ENCODE results near the gene ATP6V1G2.

The ATP6V1G2 gene

GRCh38 chr6:31544676-31545075, 1.7 kb downstream of the ATP6V1G2 start:
- Histone ChIP-seq H4K20me1 (ENCODE audit: insufficient read depth, low read length) (peaks cover 14% of the 10 kb centered on the region), H3K4me1 (ENCODE audit: insufficient read depth, low read length) (peaks cover 63% of the 10 kb centered on the region), H3K9ac (ENCODE audit: low read depth, low read length) (no peak overlapping the region), H3K4me2 (ENCODE audit: insufficient read depth, low read length) (no peak overlapping the region), H3K27ac (ENCODE audit: low read length) (no peak overlapping the region), H3K79me2 (ENCODE audit: insufficient read depth, low read length) (peaks cover 69% of the 10 kb centered on the region), H3K9me3 (ENCODE audit: insufficient read depth, low read length, severe bottlenecking) (no peaks in the 10 kb centered on the region), H3K36me3 (ENCODE audit: insufficient read depth, low read length) (peaks cover 33% of the 10 kb centered on the region), H3K4me3 (ENCODE audit: low read depth in 1 of 2, low read length in 2 of 2) (no peak overlapping the region), H2AFZ (ENCODE audit: low read depth, low read length) (no peak overlapping the region), H3K27me3 (ENCODE audit: insufficient read depth, low read length, poor library complexity) (no peaks in the 10 kb centered on the region)
- no peak for ATAC-seq (ENCODE audit: insufficient read depth, low read depth)
- no peak for TF ChIP-seq EZH2 (IDR thresholded peaks at IDR 0.05; ENCODE audit: borderline replicate concordance, low read depth, low read length, severe bottlenecking)
- TF ChIP-seq CTCF (IDR thresholded peaks at IDR 0.05; ENCODE audit: borderline replicate concordance, extremely low read depth, low read length, poor library complexity, severe bottlenecking) = no peak
- DNase-seq = no peak

- Histone ChIP-seq H3K4me1 (ENCODE audit: insufficient read depth, low read length) (peaks cover 63% of the 10 kb centered on the region), H3K9me3 (ENCODE audit: insufficient read depth, low read length, severe bottlenecking) (no peaks in the 10 kb centered on the region), H3K79me2 (ENCODE audit: insufficient read depth, low read length) (peaks cover 69% of the 10 kb centered on the region), H3K27ac (ENCODE audit: low read length) (no peak overlapping the region), H4K20me1 (ENCODE audit: insufficient read depth, low read length) (peaks cover 24% of the 10 kb centered on the region), H2AFZ (ENCODE audit: low read depth, low read length) (no peak overlapping the region), H3K9ac (ENCODE audit: low read depth, low read length) (peak overlapping the region; percentile 87; the same call in 1 of the 2 replicates), H3K4me3 (ENCODE audit: low read depth in 1 of 2, low read length in 2 of 2) (no peak overlapping the region), H3K4me2 (ENCODE audit: insufficient read depth, low read length) (peak overlapping the region; percentile 69), H3K36me3 (ENCODE audit: insufficient read depth, low read length) (peaks cover 33% of the 10 kb centered on the region), H3K27me3 (ENCODE audit: insufficient read depth, low read length, poor library complexity) (no peaks in the 10 kb centered on the region)
- TF ChIP-seq CTCF (IDR thresholded peaks at IDR 0.05; ENCODE audit: borderline replicate concordance, extremely low read depth, low read length, poor library complexity, severe bottlenecking) (no peak), EZH2 (IDR thresholded peaks at IDR 0.05; ENCODE audit: borderline replicate concordance, low read depth, low read length, severe bottlenecking) (no peak)
- ATAC-seq (ENCODE audit: insufficient read depth, low read depth) (no peak), DNase-seq (no peak)
These were observed 2.8 kb downstream of the ATP6V1G2 start for GRCh38 chr6:31543639-31544038.

- TF ChIP-seq CTCF (IDR thresholded peaks at IDR 0.05; ENCODE audit: borderline replicate concordance, extremely low read depth, low read length, poor library complexity, severe bottlenecking) (no peak), EZH2 (IDR thresholded peaks at IDR 0.05; ENCODE audit: borderline replicate concordance, low read depth, low read length, severe bottlenecking) (no peak)
- peaks cover 46% of the 10 kb centered on the region for H3K36me3 ChIP-seq (ENCODE audit: insufficient read depth, low read length)
- H3K27me3 ChIP-seq (ENCODE audit: insufficient read depth, low read length, poor library complexity) = no peaks in the 10 kb centered on the region
- DNase-seq = peak; percentile 97
- peaks cover 39% of the 10 kb centered on the region for H4K20me1 ChIP-seq (ENCODE audit: insufficient read depth, low read length)
- peak within 1 kb of the TSS; percentile 86 for H2AFZ ChIP-seq (ENCODE audit: low read depth, low read length)
- peaks cover 61% of the 10 kb centered on the region for H3K4me1 ChIP-seq (ENCODE audit: insufficient read depth, low read length)
- peak within 1 kb of the TSS; percentile 98 for H3K27ac ChIP-seq (ENCODE audit: low read length)
- peak within 1 kb of the TSS; percentile 91 for H3K4me2 ChIP-seq (ENCODE audit: insufficient read depth, low read length)
- peak within 1 kb of the TSS; percentile 87 for H3K9ac ChIP-seq (ENCODE audit: low read depth, low read length)
- peaks cover 73% of the 10 kb centered on the region for H3K79me2 ChIP-seq (ENCODE audit: insufficient read depth, low read length)
- peak within 1 kb of the TSS; percentile 72 to 80 for H3K4me3 ChIP-seq (ENCODE audit: low read depth in 1 of 2, low read length in 2 of 2)
- H3K9me3 ChIP-seq (ENCODE audit: insufficient read depth, low read length, severe bottlenecking) = no peaks in the 10 kb centered on the region
- ATAC-seq (ENCODE audit: insufficient read depth, low read depth) = peak; percentile 80
These were observed 4.5 kb downstream of the ATP6V1G2 start, which contains the start of gene DDX39B for GRCh38 chr6:31541658-31542521. TSS of gene DDX39B (minus strand) at chr6:31542003. CDS start at chr6:31540532, 1,471 bp downstream.

All from DND-41 (cell line).